ENCODE data around the gene IFI30. TPM values are rescaled to one million over a fixed set of nuclear protein-coding genes. Genes with fewer than 3 reads are reported as not detected.

IFI30 gene
- total RNA-seq, 1 donor from 2014 or later: 4.5 TPM

GRCh38 chr19:18224525-18225354 is 51.1 kb downstream of the IFI30 start:
- DNase-seq (ENCODE audit: low read depth in 2 of 2): peak; percentile 98

GRCh38 chr19:18225355-18225701 is 51.7 kb downstream of the IFI30 start:
- no peak for DNase-seq (ENCODE audit: low read depth in 2 of 2)

- DNase-seq (ENCODE audit: low read depth in 2 of 2): peak in 1 of 2 donors; percentile 62
Measured at GRCh38 chr19:18225702-18226468, 52.3 kb downstream of the IFI30 start, which contains the start of gene PDE4C. PDE4C (minus strand) TSS chr19:18226438; CDS start chr19:18226415, 23 bp downstream.

- DNase-seq (ENCODE audit: low read depth in 2 of 2): no peak
Measured at GRCh38 chr19:18226956-18227780, 53.6 kb downstream of the IFI30 start.

Other genes starting within 250 kb of the IFI30 start
- 27.2 and 34.5 TPM in 2 replicates for gene CCDC124, start 240.8 kb upstream of the IFI30 start, total RNA-seq
- gene KCNN1, start 206.7 kb upstream of the IFI30 start, total RNA-seq: under 0.01 and 0.25 TPM in 2 replicates
- gene ARRDC2, start 165.6 kb upstream of the IFI30 start, total RNA-seq: 41.1 and 108 TPM in 2 replicates
- gene IL12RB1, start 86.9 kb upstream of the IFI30 start, total RNA-seq: 0.13 TPM in 2 replicates
- 1.2 and 2.9 TPM in 2 replicates for gene MAST3, start 76.0 kb upstream of the IFI30 start, total RNA-seq
- 0.90 and 3.3 TPM in 2 replicates for gene PIK3R2, start 20.6 kb upstream of the IFI30 start, total RNA-seq
- gene MPV17L2, start 19.4 kb downstream of the IFI30 start, total RNA-seq: 7.2 and 10.0 TPM in 2 replicates
- gene RAB3A, start 30.2 kb downstream of the IFI30 start, total RNA-seq: 0.39 and 0.76 TPM in 2 replicates
- under 0.01 and 0.13 TPM in 2 replicates for gene PDE4C, start 52.6 kb downstream of the IFI30 start, total RNA-seq
- 0.13 and 0.25 TPM in 2 replicates for gene IQCN, start 100.6 kb downstream of the IFI30 start, total RNA-seq
- gene JUND, start 107.8 kb downstream of the IFI30 start, total RNA-seq: 68.3 and 137 TPM in 2 replicates
- 113 and 130 TPM in 2 replicates for gene LSM4, start 149.3 kb downstream of the IFI30 start, total RNA-seq
- 19.4 and 20.6 TPM in 2 replicates for gene PGPEP1, start 166.8 kb downstream of the IFI30 start, total RNA-seq
- 74.8 and 238 TPM in 2 replicates for gene GDF15, start 212.3 kb downstream of the IFI30 start, total RNA-seq
- gene LRRC25, start 223.8 kb downstream of the IFI30 start, total RNA-seq: not detected in 2 replicates
- gene SSBP4, start 245.6 kb downstream of the IFI30 start, total RNA-seq: 33.9 and 53.5 TPM in 2 replicates